ENCODE results near the gene EXT2.

GRCh38 chr11:44243595-44244343, 148.3 kb downstream of the EXT2 start:
- TF ChIP-seq EZH2 (IDR thresholded peaks at IDR 0.05; ENCODE audit: low read length, unreplicated experiment) (no peak), EZH2phosphoT487 (IDR thresholded peaks at IDR 0.05; ENCODE audit: borderline replicate concordance, low read length) (no peak)
- TF ChIP-seq, protein P1, sequence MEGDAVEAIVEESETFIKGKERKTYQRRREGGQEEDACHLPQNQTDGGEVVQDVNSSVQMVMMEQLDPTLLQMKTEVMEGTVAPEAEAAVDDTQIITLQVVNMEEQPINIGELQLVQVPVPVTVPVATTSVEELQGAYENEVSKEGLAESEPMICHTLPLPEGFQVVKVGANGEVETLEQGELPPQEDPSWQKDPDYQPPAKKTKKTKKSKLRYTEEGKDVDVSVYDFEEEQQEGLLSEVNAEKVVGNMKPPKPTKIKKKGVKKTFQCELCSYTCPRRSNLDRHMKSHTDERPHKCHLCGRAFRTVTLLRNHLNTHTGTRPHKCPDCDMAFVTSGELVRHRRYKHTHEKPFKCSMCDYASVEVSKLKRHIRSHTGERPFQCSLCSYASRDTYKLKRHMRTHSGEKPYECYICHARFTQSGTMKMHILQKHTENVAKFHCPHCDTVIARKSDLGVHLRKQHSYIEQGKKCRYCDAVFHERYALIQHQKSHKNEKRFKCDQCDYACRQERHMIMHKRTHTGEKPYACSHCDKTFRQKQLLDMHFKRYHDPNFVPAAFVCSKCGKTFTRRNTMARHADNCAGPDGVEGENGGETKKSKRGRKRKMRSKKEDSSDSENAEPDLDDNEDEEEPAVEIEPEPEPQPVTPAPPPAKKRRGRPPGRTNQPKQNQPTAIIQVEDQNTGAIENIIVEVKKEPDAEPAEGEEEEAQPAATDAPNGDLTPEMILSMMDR (conservative IDR thresholded peaks at IDR 0.05; ENCODE audit: low read depth, low read length) = no peak
